ENCODE measurements around the gene VPS4A. TPM values are rescaled to one million over a fixed set of nuclear protein-coding genes. Genes with fewer than 3 reads are reported as not detected.

Gene VPS4A
- total and polyA plus RNA-seq, 2 of the 4 experiments (the other 2 are of a cell fraction): 23.3 to 25.2 TPM

- Histone ChIP-seq H3K14ac (replicated peaks; ENCODE audit: low read depth, low read length) (no peak overlapping the region), H3K18ac (ENCODE audit: low read depth, low read length) (no peak overlapping the region), H2AK9ac (replicated peaks; ENCODE audit: low read depth, low read length, poor library complexity) (no peak overlapping the region), H2BK15ac (ENCODE audit: low read depth, low read length) (no peak overlapping the region), H2BK120ac (ENCODE audit: low read depth, low read length) (no peak overlapping the region), H4K8ac (ENCODE audit: low read depth in 2 of 2, low read length in 2 of 2) (no peak overlapping the region), H3K4me2 (ENCODE audit: low read depth, low read length) (no peak overlapping the region), H3K36me3 (ENCODE audit: control insufficient read depth, insufficient read depth, low read length) (peaks cover 37% of the 10 kb centered on the region), H3K27me3 (ENCODE audit: control insufficient read depth, insufficient read depth, low read length) (no peaks in the 10 kb centered on the region), H3K56ac (ENCODE audit: extremely low read depth, insufficient read depth, low read length) (no peak overlapping the region), H3K79me1 (ENCODE audit: low read depth in 1 of 2, low read length in 2 of 2) (peaks cover 34 to 47% of the 10 kb centered on the region in 2 experiments), H3K4me3 (ENCODE audit: insufficient read depth, low read depth, low read length) (no peak overlapping the region), H3K4me1 (ENCODE audit: control insufficient read depth, insufficient read depth, low read length) (no peaks in the 10 kb centered on the region), H4K91ac (ENCODE audit: insufficient read depth, low read depth, low read length) (no peak overlapping the region), H3K27ac (ENCODE audit: insufficient read depth, low read length) (no peak overlapping the region), H3K9ac (ENCODE audit: low read depth, low read length) (no peak overlapping the region), H4K20me1 (ENCODE audit: insufficient read depth, low read length) (0 out of 2 replicates have a peak, but pooled peaks cover 5% of the 10 kb centered on the region), H3K9me1 (ENCODE audit: insufficient read depth, low read length) (peaks cover 9% of the 10 kb centered on the region; the same call in 1 of the 2 replicates), H3K23ac (ENCODE audit: low read depth, low read length) (no peak overlapping the region), H3K9me3 (ENCODE audit: control insufficient read depth, insufficient read depth, low read length) (no peaks in the 10 kb centered on the region), H2BK5ac (ENCODE audit: low read depth, low read length, poor library complexity, severe bottlenecking) (no peak overlapping the region), H4K5ac (ENCODE audit: low read depth, low read length) (no peak overlapping the region), H3K4ac (ENCODE audit: low read depth, low read length) (no peak overlapping the region), H2BK20ac (ENCODE audit: low read depth, low read length) (no peak overlapping the region), H2AFZ (replicated peaks; ENCODE audit: low read length, poor library complexity) (no peak overlapping the region), H2AK5ac (ENCODE audit: low read depth, low read length) (no peak overlapping the region)
- intact Hi-C loops (cut with micrococcal nuclease): no loop called here
- no CpG with 5 or more reads among the region's 2 CpGs for WGBS, 2 experiments (ENCODE audit: extremely low coverage in 2 of 2, insufficient read length in 1 of 2)
- TF ChIP-seq FOS (IDR thresholded peaks at IDR 0.05; ENCODE audit: low read depth, low read length) (no peak), RCOR1 (IDR thresholded peaks at IDR 0.05; ENCODE audit: insufficient replicate concordance, low read length) (no peak), MAZ (IDR thresholded peaks at IDR 0.05; ENCODE audit: borderline replicate concordance, low read depth, low read length) (no peak), BHLHE40 (IDR thresholded peaks at IDR 0.05; ENCODE audit: low read depth, low read length) (no peak), RFX5 (IDR thresholded peaks at IDR 0.05; ENCODE audit: low read depth, low read length) (no peak)
- ChIA-PET CTCF (no interaction called here), POLR2A (ENCODE audit: unreplicated experiment) (no interaction called here)
- dilution Hi-C loops (cut with HindIII; ENCODE audit: low sequenced_read_pairs, unreplicated experiment): no loop called here
- ATAC-seq (ENCODE audit: low read depth): no peak
- BruUV-seq (replicated peaks): no TSS peak
- in situ Hi-C loops (cut with MboI; ENCODE audit: low sequenced_read_pairs): no loop called here
- no peak for DNase-seq
Observed at GRCh38 chr16:69371564-69371963, 60.4 kb downstream of the VPS4A start.

All from IMR-90 (cell line).